GM12891 (cell line): ENCODE data around the gene RUFY4.
"Not testable (repeated sequence)": the region's sequence is repeated elsewhere in the genome, so short reads cannot be mapped to it uniquely, and the experiment has no call there.

Source experiments
- DNase-seq: peaks from one replicate; pipeline ENCODE4 v3.0.0; 2011; ENCODE audit warnings: low spot score; ENCODE audit not compliant: insufficient read length
- FAIRE-seq: peaks from 2 replicates; lab custom pipeline; 2011; peaks lifted over from hg19 to GRCh38; lab: Jason Lieb, UNC
- PAX5 ChIP-seq: IDR thresholded peaks from 2 replicates; pipeline ENCODE4 v1.6.1; 2011; ENCODE audit warnings: low read length, moderate library complexity, mild to moderate bottlenecking; ENCODE audit not compliant: insufficient read depth, severe bottlenecking
- POLR2A ChIP-seq: IDR thresholded peaks from 2 replicates; pipeline ENCODE4 v1.6.1; 2011; ENCODE audit warnings: low read depth, low read length, control low read depth
- POLR2AphosphoS5 ChIP-seq: IDR thresholded peaks from 2 replicates; pipeline ENCODE4 v1.6.1; 2011; ENCODE audit warnings: low read depth, low read length, control low read depth
- POU2F2 ChIP-seq: IDR thresholded peaks from 2 replicates; pipeline ENCODE4 v1.6.1; 2011; ENCODE audit warnings: low read depth, mild to moderate bottlenecking, control low read depth, low read length, moderate library complexity
- SPI1 ChIP-seq: IDR thresholded peaks from 2 replicates; pipeline ENCODE4 v1.6.1; 2011; ENCODE audit warnings: low read depth, low read length, control low read depth
- TAF1 ChIP-seq: IDR thresholded peaks from 2 replicates; pipeline ENCODE4 v1.6.1; 2011; ENCODE audit warnings: low read depth, low read length, control low read depth

Gene RUFY4

GRCh38 chr2:218081063-218081462 is 12.0 kb downstream of the RUFY4 start:
- TF ChIP-seq TAF1 (no peak), SPI1 (peak; percentile 100)
- DNase-seq, result peak; percentile 59
- FAIRE-seq, result peak; percentile 80

DNA sequence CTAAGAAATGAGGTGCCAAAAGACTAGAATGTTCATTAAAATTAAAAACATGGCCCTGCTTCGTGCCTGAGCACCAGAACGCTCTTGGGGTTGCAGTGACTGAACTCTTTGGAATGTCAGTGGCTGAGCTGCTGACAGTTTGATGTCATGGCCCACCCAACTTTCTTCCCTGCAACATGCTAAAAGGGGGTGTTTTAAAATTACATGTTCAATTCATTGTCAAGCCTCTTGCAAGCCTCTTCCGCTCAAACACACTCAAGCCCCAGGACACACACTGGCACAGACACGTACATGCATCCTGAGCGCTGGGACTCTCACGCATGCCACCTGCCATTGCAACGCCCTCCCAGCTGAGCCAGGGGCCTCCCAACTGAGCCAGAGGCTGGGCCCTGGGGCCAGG is 12.6 kb downstream of the RUFY4 start:
- TF ChIP-seq POLR2A, result no peak
- TF ChIP-seq SPI1, result no peak
- no peak for TF ChIP-seq TAF1
- TF ChIP-seq POU2F2, result no peak
- no peak for TF ChIP-seq PAX5
- TF ChIP-seq POLR2AphosphoS5, result no peak
- FAIRE-seq (no peak), DNase-seq (no peak)

DNA sequence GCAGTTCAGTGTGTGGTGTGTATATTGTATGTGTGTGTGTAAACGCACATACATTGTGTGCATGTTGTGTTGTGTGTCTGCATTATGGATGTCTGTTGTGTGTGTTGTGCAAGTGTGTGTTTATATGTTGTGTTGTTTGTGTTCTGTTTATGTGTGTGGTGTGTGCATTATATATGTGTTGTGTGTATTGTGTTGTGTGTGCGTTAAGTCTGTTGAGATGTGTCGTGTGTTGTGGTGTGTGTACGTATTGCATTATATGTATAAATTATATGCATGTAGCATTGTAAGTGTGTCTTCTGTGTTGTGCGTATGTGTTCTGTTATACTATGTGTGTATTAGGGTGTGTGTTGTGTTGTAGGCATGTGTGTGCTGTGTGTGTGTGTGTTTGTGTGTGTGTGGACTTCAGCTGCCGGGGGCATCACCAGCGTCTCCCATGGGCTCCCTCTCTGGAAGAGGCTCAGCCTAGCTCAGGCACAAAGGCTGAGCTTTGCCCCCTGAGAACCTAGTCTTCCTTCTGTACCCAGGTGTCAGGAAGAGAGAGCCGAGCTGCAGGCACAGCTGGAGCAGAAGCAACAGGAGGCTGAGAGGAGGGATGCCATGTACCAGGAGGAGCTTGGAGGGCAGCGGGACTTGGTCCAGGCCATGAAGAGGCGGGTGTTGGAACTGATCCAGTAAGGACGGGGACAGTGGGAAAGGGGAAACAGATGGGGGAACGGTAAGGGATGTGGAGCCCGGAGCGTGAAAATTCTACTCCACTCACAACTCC is 13.7 kb downstream of the RUFY4 start:
- peak; percentile 82 for FAIRE-seq
- TF ChIP-seq TAF1, result no peak
- TF ChIP-seq POU2F2, result no peak
- no peak for TF ChIP-seq POLR2AphosphoS5
- no peak for TF ChIP-seq PAX5
- TF ChIP-seq SPI1, result no peak
- no peak for TF ChIP-seq POLR2A
- DNase-seq, result no peak

DNA sequence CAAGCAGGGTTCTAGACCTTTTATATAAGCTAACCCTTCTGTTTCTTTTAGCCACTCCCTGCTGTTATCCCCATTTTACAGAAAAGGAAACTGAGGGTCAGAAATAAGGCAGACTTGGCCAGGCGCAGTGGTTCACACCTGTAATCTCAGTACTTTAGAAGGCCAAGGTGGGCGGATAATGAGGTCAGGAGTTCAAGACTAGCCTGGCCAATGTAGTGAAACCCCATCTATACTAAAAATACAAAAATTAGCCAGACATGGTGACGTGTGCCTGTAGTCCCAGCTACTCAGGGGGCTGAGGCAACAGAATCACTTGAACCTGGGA is 14.3 kb downstream of the RUFY4 start:
- FAIRE-seq, result peak; percentile 28
- TF ChIP-seq POU2F2 (no peak), POLR2AphosphoS5 (no peak), TAF1 (no peak), POLR2A (no peak), PAX5 (no peak), SPI1 (no peak)
- DNase-seq, result no peak

GRCh38 chr2:218086478-218086877 is 17.4 kb downstream of the RUFY4 start:
- no peak for DNase-seq
- no peak for TF ChIP-seq POLR2AphosphoS5
- TF ChIP-seq POLR2A, result no peak
- no peak for TF ChIP-seq PAX5
- no peak for TF ChIP-seq SPI1
- TF ChIP-seq TAF1, result no peak
- TF ChIP-seq POU2F2, result no peak
- no peak for FAIRE-seq

DNA sequence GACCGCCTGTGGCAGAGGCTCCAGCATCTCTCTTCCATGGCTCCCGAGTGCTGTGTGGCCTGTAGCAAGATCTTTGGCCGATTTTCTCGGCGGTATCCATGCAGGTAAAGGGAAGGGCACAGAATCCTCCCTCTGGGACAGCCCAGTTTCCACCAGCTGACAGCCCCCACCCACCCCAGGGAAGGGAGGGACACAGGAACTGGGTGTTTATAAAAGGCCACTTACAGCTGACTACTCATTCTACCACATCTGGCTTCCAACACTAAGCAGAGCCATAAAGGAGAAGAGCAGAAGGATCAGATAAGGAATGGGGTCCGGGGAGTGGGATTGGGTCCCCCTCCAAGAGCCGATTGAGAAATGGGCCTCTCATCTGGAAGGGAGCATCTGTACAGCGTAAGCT is 20.2 kb downstream of the RUFY4 start:
- DNase-seq (no peak), FAIRE-seq (no peak)
- TF ChIP-seq TAF1, result no peak
- TF ChIP-seq PAX5, result no peak
- TF ChIP-seq POLR2AphosphoS5, result no peak
- TF ChIP-seq SPI1, result no peak
- no peak for TF ChIP-seq POLR2A

GRCh38 chr2:218091746-218092145 is 22.7 kb downstream of the RUFY4 start:
- no peak for DNase-seq
- no peak for TF ChIP-seq POLR2A
- TF ChIP-seq POLR2AphosphoS5, result no peak
- TF ChIP-seq POU2F2, result no peak
- no peak for TF ChIP-seq TAF1
- TF ChIP-seq PAX5, result no peak
- TF ChIP-seq SPI1, result no peak
- FAIRE-seq, result no peak

DNA sequence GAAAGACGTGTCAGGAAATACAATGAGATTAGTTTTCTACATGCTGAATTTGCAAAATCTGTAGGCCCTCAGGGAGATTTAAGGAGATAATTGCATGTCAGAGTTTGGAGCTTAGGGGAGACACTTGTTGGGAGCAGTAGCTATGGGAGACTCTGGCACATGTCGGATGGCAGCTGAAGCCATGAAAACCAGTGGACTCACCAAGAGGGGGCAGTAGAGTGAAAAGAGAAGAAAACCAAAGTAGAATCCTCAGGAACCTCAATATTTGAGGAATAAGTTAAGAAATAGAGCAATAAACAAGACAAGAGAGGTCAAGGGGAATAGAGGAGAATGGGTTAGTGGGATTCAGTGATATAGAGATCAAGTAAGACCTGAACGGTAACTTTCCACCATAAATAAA is 24.8 kb downstream of the RUFY4 start:
- no peak for TF ChIP-seq TAF1
- TF ChIP-seq SPI1, result no peak
- DNase-seq (no peak), FAIRE-seq (no peak)

GRCh38 chr2:218095853-218096252 is 26.8 kb downstream of the RUFY4 start:
- DNase-seq, result no peak
- TF ChIP-seq SPI1 (no peak), PAX5 (no peak), POLR2A (no peak), POU2F2 (no peak), TAF1 (no peak), POLR2AphosphoS5 (no peak)
- no peak for FAIRE-seq

DNA sequence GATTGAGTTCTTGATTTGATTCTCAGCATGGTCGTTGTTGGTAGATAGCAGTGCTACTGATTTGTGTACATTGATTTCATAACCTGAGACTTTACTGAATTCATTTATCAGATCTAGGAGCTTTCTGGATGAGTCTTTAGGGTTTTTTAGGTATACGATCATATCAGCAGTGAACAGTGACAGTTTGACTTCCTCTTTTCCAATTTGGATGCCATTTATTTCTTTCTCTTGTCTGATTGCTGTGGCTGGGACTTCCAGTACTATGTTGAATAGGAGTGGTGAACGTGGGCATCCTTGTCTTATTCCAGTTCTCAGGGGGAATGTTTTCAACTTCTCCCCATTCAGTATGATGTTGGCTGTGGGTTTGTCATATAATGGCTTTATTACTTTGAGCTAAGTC is 28.9 kb downstream of the RUFY4 start:
- FAIRE-seq, result no peak
- TF ChIP-seq POLR2AphosphoS5, result no peak
- peak; percentile 68 for TF ChIP-seq SPI1
- no peak for DNase-seq

DNA sequence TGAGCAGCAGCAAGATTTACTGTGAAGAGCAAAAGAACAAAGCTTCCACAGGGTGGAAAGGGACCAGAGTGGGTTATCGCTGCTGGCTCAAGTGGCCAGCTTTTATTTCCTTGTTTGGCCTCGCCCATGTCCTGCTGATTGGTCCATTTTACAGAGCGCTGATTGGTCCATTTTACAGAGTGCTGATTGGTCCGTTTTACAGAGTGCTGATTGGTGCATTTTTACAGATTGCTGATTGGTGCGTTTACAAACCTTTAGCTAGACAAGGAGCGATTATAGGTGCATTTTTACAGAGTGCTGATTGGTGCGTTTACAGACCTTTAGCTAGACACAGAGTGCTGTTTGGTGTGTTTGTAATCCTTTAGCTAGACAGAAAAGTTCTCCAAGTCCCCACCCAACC is 39.8 kb downstream of the RUFY4 start:
- not testable (repeated sequence) for DNase-seq, FAIRE-seq

DNA sequence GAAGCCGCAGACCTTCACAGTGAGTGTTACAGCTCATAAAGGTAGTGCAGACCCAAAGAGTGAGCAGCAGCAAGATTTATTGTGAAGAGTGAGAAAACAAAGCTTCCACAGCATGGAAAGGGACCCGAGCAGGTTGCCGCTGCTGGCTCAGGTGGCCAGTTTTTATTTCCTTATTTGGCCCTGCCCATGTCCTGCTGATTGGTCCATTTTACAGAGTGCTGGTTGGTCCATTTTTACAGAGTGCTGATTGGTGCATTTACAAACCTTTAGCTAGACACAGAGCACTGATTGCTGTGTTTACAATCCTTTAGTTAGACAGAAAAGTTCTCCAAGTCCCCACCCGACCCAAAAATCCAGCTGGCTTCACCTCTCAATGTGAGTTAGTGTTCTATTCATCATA is 52.7 kb downstream of the RUFY4 start:
- FAIRE-seq, DNase-seq: not testable (repeated sequence)

DNA sequence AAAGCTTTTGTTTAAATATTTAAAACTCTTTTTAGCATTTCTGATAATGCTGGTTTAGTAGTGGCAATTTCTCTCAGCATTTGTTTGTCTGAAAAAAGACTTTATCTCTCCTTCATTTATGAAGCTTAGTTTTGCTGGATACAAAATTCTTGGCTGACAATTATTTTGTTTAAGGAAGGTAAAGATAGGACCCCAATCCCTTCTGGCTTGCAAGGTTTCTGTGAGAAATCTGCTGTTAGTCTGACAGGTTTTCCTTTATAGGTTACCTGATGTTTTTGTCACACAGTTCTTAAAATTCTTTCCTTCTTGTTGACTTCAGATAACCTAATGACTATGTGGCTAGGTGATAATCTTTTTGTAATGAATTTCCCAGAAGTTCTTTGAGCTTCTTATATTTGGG is 53.2 kb downstream of the RUFY4 start:
- FAIRE-seq, DNase-seq: not testable (repeated sequence)
